GM12801 (cell line): ENCODE results near the gene KIF26B.

Source experiments
- TF ChIP-seq, protein P1 (sequence below): IDR thresholded peaks from one replicate; pipeline ENCODE4 v1.5.1; 2011; ENCODE audit warnings: control low read depth; ENCODE audit not compliant: insufficient read length; ENCODE audit errors: extremely low read depth

KIF26B gene

GRCh38 chr1:245489838-245490237 lies 335.1 kb downstream of the KIF26B start:
- TF ChIP-seq, protein P1, sequence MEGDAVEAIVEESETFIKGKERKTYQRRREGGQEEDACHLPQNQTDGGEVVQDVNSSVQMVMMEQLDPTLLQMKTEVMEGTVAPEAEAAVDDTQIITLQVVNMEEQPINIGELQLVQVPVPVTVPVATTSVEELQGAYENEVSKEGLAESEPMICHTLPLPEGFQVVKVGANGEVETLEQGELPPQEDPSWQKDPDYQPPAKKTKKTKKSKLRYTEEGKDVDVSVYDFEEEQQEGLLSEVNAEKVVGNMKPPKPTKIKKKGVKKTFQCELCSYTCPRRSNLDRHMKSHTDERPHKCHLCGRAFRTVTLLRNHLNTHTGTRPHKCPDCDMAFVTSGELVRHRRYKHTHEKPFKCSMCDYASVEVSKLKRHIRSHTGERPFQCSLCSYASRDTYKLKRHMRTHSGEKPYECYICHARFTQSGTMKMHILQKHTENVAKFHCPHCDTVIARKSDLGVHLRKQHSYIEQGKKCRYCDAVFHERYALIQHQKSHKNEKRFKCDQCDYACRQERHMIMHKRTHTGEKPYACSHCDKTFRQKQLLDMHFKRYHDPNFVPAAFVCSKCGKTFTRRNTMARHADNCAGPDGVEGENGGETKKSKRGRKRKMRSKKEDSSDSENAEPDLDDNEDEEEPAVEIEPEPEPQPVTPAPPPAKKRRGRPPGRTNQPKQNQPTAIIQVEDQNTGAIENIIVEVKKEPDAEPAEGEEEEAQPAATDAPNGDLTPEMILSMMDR = no peak

DNA sequence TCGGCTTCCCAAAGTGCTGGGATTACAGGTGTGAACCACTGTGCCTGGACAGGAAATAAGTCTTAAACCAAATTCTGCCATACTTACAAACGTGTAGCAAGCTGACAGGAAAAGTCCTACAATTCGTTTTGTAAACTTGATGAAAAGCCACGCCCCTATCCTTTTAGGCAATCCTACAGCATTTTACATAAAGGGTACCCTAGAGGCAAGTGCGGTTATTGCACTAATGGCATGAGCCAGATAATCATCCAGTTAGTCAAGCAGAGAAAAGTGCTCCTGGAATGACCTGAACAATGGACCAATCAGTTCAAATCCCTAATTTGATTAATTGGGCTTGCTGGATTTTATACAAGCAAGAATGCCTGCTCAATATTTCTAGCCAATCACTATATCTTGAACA lies 338.2 kb downstream of the KIF26B start:
- TF ChIP-seq, protein P1 = no peak

DNA sequence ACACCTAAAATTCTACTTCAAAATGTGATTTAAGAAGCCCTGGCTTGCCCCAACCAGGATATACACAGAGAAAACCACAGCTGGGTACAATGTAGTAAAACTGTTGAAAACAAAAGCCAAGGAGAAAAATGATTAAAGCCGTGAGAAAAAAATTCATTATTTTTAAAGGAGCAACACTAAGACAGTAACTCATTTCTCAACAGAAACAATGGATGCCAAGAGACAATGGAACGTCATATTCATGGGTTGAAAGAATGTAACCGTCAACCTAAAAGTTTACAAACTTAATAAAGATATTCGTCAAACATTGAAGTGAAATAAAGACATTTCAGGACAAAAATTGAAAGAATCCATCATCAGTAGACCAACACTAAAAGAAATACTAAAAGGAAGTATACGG lies 340.9 kb downstream of the KIF26B start:
- TF ChIP-seq, protein P1 = no peak

DNA sequence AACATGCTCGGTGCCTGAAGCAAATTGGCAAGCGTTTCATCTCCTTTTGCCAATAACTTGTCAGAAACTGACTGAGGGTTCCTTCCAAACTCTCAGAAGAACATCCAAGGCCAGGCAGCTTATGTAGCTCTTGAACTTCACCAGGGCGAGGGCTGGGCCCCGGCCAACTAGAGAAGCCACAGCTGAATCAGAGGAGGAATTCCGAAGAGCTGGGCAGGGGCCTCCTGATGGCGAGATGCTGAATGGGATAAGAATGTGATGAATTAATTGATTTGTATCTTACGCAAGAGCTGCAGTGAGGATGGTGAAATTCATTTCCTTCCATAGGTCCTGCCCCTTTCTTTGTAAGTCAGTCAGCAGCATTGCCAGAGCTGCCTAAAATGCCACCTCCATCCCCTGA lies 345.8 kb downstream of the KIF26B start:
- TF ChIP-seq, protein P1 = no peak

DNA sequence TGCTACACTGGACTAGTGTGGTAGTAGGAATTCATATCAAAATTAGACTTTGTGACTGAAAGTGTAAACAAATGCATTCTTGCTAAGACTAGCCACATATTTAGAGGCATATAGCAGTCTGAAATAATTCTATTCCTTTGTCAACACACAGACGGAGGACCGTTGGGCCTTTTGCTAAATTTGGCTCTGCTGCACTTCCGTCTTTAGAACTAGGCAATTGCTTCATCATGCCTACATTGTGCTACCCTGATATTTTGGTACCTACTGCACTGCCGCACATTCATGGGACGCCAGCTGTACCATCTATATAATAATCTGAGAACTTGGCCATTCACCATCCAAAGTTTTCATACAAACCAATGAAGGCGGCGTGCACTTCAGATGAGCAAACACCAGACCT lies 346.8 kb downstream of the KIF26B start:
- TF ChIP-seq, protein P1 = no peak

DNA sequence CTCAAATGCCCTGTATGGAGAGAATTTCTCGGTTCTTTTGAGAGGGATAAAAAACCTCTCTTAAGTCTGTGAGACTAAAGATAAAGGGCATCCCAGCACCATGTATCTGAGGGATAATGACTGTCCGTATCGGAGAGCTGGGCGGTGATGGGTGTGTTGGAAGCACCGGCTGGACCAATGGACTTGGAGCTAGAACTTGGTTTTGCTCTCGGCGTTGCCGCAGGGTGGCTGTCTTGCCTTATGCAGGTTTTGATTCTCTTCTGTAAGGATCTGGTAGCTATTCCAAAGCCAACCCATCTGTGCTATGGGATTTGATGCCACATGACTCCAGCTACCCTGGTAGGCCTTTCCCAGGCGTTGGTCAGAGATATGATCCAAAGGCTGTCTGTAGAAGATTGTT lies 348.8 kb downstream of the KIF26B start:
- TF ChIP-seq, protein P1 = no peak

DNA sequence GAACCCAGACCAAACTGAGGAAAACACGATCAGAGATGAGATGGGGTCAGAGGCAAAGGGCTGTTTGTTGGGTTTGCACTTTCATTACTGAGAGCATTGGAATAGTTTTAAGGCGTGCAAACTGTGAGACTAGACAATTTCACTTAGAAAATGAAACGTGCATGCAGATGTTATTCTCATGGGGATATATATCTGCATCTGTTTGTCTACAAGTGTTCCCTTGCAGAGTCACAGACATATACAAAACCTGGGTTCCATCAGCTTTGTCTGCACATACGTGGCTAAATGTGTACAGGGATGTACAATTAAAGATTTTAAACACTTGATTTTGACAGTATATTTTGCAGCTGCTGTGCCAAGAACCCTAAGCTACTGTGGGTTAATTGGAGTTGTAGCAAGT lies 355.4 kb downstream of the KIF26B start:
- TF ChIP-seq, protein P1 = no peak
